HG03439 (cell line): ENCODE results near the gene TTC7B.
"Not testable (repeated sequence)": the region's sequence is repeated elsewhere in the genome, so short reads cannot be mapped to it uniquely, and the experiment has no call there.

ENCODE experiments used
- ATAC-seq: cut with Tn5 transposase; IDR thresholded peaks from one replicate; pipeline ENCODE4 v1.9.1; 2021; ENCODE audit warnings: mild to moderate bottlenecking, moderate library complexity; ENCODE audit not compliant: unreplicated experiment

Gene TTC7B, protein sequence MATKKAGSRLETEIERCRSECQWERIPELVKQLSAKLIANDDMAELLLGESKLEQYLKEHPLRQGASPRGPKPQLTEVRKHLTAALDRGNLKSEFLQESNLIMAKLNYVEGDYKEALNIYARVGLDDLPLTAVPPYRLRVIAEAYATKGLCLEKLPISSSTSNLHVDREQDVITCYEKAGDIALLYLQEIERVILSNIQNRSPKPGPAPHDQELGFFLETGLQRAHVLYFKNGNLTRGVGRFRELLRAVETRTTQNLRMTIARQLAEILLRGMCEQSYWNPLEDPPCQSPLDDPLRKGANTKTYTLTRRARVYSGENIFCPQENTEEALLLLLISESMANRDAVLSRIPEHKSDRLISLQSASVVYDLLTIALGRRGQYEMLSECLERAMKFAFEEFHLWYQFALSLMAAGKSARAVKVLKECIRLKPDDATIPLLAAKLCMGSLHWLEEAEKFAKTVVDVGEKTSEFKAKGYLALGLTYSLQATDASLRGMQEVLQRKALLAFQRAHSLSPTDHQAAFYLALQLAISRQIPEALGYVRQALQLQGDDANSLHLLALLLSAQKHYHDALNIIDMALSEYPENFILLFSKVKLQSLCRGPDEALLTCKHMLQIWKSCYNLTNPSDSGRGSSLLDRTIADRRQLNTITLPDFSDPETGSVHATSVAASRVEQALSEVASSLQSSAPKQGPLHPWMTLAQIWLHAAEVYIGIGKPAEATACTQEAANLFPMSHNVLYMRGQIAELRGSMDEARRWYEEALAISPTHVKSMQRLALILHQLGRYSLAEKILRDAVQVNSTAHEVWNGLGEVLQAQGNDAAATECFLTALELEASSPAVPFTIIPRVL

DNA sequence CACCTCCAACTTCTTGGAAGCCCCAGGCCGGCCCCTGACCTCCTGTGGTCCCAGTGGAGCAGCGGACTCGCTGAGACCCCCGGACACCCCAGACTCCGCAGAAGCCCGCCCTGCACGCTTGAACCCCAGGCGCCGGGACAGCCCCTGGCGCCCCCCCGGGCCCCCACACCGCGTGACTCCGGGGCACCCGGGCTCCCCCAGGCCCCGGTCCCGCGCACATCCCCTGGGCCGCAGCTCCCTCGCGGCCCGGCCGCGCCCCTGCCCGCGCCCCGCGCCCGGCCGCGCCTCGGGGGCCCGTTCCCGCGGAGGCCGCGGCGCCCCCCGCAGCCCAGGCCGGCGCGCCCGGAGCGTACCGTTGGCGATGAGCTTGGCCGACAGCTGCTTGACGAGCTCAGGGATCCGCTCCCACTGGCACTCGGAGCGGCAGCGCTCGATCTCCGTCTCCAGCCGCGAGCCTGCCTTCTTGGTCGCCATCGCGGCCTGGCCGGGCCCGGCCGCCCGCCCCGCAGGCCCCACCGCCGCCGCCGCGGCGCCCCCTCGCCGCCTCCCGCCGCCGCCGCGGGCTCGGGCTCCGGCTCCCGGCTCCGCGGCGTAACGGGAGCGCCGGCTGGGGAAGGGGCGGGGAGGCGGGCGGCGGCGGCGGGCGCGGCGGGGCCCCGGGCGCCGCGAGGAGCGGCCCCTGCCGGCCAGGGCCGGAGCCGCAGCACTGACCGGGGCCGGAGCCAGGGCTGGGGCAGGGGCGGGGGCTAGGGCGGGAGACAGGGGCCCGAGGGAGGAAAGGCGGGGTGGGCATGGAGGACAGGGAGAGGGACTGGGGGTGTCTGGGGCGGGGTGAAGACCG lies at the start of gene TTC7B:
TSS of gene TTC7B (minus strand) at position 609 of the 841 bp plus-strand sequence. CDS start at position 474, 135 bp downstream.
- ATAC-seq = no peak

DNA sequence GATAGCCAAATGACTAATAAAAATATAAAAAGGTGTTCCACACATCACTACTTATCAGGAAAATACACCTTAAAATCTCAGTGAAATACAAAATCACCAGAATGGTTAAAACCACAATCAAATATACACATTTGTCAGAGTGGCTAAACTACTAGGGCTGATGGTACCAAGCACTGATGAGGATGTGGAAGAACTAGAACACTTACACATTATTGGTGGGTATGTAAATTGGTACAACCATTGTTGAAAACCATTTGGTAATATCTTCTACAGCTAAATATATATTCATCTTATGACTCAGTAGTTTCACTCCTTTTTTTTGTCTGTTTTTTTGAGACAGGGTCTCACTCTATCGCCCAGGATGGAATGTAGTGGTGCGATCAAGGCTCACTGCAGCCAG lies 48.5 kb upstream of the TTC7B start:
- no peak for ATAC-seq

DNA sequence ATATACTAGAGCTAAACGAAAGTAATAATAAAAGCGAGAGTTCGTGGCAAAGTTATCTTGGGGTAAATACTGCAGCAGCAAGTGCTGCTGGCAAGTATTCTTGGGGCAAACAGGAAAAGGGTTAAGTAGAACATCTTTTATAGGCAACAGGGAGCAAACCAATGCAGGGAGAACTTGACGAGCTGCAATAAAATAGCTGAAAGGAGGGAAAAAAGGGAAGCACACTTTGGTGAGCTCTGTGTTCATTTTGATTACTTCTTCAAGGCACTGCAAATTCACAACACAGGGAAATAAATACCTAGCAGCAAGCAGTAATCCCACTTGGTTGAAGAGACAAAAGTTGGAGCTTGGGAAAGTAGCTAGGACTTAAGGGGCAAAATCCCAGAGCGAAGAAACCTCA lies 42.3 kb upstream of the TTC7B start:
- no peak for ATAC-seq

DNA sequence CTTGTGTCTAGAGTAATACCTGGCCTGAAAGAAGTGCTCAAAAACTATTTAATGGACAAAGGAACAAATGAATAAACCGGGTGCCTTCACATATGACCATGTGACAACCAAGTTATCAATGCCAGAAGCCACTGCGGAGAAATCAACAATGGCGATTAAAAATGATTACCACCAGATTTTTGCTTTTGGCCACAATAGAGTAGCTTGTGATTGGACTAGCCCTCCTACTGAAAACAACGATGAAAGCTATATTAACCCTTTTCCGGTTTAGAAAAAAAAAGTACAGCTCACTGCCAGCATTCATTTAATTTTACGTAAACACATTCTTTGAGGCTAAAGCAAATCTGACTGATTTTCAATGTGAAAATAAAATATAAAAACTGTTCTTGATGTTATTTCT lies 41.6 kb upstream of the TTC7B start:
- ATAC-seq = no peak

DNA sequence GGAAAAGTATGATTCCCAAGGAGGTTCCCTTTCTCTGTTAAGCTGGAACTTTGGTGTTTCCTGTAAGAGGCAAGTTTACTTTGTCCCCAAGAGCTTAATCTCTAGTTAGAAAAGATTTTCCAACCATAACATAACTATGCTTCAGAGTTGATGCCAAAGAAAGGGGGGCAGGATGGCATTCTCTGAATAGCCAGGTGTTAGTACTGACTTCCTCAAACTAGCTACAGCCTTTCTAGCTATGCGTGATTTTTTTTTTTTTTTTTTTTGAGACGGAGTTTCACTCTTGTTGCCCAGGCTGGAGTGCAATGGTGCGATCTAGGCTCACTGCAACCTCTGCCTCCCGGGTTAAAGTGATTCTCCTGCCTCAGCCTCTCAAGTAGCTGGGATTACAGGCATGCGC lies 39.9 kb upstream of the TTC7B start:
- ATAC-seq = not testable (repeated sequence)

GRCh38 chr14:90853116-90853515 lies 36.9 kb upstream of the TTC7B start:
- ATAC-seq = no peak

GRCh38 chr14:90851327-90852036 lies 35.3 kb upstream of the TTC7B start:
- ATAC-seq = no peak

- no peak for ATAC-seq
Measured at GRCh38 chr14:90850487-90850886, 34.3 kb upstream of the TTC7B start.

- ATAC-seq = no peak
Measured at GRCh38 chr14:90849787-90850444, 33.7 kb upstream of the TTC7B start.

DNA sequence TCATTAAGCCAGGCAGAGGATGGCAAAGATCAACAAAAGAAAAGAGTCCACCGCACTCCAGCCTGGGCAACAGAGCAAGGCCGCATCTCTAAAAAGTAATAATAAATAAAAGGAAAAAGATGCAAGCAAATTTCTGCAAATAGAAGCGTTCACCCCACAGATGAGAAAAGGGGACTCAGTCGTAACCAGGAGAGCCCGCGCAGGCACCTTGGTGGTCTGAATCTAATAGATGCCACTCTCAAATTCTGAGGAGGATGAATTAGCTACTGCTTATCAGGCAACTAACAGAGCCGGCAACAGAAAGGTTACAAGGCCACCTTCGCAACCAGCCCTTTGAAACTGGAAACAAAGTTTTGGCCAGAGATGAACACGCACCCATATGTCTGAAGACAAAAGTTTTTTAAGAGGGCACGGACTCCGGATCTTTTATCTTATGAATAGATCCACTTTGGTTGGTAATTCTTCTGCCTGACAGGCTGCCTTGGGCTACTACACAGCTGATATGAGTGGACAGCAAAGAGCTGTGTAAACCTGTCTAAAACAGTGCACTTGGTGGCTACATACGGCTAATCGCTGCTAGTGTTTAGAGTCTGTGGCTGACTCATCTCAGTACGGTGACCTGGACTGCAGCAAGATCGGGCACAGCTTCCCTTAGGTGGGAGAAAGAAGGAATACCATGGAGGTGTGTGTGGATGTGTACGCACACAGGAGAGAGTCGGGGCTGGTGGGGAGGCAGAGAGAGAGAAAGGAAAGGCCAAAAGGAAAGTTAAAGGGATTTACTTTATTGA lies 32.9 kb upstream of the TTC7B start:
- ATAC-seq = no peak

- no peak for ATAC-seq
Measured at GRCh38 chr14:90846511-90846910, 30.3 kb upstream of the TTC7B start.

- no peak for ATAC-seq
Measured at GRCh38 chr14:90844321-90844720, 28.1 kb upstream of the TTC7B start.

- no peak for ATAC-seq
Measured at GRCh38 chr14:90842726-90843125, 26.5 kb upstream of the TTC7B start.

- not testable (repeated sequence) for ATAC-seq
Measured at GRCh38 chr14:90840667-90841066, 24.4 kb upstream of the TTC7B start.

DNA sequence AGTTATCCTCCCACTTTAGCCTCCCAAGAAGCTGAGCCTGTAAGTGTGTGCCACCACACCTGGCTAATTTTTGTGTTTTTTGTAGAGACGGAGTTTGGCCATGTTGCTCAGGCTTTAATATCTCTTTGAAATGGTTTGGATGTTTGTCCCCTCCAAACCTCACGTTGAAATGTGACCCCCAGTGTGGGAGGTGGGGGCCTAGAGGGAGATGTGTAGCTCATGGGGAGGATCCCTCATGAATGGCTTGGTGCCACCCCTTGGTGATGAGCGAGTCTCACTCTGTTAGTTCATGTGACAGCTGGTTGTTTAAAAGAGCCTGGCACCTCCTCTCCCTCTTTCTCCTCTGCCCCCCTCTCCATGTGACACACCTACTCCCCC lies 23.6 kb upstream of the TTC7B start:
- ATAC-seq = no peak

GRCh38 chr14:90839024-90839888 lies 23.0 kb upstream of the TTC7B start:
- no peak for ATAC-seq

DNA sequence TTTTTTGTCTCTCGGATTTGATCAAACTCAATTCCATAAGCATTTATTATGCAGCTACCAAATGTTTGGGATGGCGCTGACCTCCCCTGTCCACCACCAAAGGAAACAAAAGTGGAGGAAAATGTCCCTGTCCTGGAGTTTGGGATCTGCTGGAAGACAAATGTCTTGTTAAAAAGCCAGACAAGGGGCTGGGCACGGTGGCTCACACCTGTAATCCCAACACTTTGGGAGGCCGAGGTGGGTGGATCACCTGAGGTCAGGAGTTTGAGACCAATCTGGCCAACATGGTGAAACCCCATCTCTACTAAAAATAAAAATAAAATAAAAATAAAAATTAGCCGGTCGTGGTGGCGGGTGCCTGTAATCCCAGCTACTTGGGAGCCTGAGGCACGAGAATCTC lies 22.3 kb upstream of the TTC7B start:
- not testable (repeated sequence) for ATAC-seq

DNA sequence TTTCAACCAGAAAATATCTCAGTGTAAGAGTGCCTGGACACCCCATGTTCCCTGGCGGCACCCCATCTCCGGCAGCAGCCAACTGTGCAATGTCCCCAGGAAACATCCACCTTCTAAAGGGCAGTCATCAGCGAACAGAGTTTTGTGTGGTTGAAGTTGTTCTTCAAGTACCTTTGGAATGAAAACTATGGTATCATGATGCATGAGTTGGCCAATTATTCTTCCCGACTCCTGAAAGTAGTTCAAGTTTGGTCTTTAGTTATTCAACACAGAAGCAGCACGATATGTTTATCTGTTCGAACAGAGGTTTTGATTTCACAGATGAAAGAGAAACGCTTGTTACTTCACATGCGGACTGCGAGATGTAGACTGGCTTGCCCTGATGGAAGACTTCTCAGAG lies 21.1 kb upstream of the TTC7B start:
- no peak for ATAC-seq
